HL-60/S4 treated with retinoic acid at 250 ng/mL for 4 days and 3 days (cell line): ENCODE measurements around the gene GP1BA.

Experiments used
- in situ Hi-C: fragments of 300-500 bp; cut with MboI; formaldehyde crosslinking; loops from 2 replicates; pipeline ENCODE4 v1.7.0; 2022; ENCODE audit warnings: low sequenced_read_pairs

GP1BA gene

DNA sequence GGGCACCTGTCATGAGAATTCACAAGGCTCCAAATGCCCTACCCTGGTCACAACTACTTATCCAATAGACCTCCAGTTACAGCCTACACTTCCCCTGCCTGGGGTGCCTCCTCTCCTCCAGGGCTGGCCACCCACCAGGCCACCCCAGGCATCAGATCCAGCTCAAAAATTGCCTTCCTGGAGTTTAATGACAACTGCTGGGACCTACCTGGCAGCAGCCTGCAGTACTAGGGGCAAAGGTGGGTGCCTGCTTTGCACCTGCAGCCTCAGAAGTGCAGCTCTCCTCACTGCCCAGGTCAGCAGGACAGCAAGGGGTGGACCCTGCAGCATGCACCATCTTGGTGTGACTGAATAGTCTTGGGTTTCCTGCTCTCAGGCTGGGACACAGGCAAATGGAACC is 3.6 kb downstream of the GP1BA start:
- in situ Hi-C loops = no loop called here

DNA sequence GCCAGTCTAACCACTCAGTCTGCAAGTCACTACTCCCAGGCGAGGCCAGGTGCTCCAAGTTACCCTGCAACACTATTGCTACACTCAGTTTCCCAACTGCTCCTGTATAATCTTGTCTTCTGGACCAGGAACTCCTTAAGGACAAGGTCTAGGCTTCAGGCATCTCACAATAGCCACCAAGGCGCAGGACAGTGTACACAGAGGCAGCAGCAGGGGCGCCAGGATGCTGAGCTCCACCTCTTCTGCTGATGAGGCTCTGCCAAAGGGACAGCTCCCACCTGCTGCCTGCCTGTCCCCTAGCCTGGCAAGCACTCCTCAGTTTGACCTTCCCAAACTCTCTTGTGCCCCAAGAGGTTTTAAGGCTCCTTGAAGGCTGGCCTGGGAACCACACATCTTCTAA is 4.4 kb downstream of the GP1BA start:
- in situ Hi-C loops = no loop called here

DNA sequence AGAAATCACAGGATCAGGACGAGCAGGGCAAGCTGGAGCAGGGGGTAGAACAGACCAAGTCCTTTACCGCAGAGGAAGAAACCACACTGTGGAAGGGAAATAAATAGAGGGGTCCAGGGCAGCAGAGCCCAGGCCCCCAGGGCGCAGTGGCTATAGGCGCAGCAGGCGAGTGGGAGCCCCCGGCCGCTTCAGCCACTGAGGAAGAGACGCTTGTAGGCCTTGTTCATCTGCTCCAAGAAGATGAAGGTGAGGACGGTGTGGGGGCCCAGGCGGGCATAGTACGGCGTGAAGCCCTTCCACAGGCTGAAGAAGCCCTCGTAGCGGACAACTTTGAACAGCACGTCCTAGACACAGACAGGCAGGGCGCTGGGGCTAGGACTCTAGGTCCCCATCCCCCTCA is 5.5 kb downstream of the GP1BA start:
- in situ Hi-C loops = no loop called here

DNA sequence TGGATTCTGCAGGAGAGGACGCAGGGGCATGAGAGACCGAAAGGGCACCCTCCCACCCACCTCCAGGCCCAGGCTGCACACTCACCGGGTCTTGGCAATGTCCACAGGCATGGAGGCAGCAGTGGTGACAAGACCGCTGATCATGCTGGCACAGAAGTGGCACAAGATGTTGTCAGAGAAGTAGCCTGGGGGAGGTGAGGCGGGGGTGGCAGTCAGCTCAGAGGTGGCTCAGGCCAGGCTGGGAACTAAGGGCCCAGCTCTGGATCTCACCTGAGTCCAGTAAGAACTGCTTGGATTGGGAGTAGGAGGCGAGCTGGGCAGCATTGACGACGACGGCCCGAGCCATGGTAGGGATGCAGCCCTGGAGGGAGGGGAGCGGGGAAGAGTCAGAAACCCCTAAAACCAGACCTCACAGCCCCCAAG is 6.0 kb downstream of the GP1BA start:
- in situ Hi-C loops = no loop called here

- in situ Hi-C loops = no loop called here
Measured at GRCh38 chr17:4938688-4939545, 6.8 kb downstream of the GP1BA start.

DNA sequence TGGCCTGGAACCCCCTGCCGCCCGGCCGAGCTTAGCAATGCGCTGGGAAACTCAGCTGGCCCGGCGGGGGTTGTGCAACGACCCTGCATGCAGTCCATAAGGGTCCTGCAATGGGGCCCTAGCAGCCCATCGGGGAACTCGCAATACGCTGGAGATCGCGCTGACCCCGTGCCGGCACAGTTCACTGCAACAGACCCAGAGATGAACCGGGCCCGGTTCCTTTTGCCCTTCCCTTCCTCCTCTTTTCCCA is 7.4 kb downstream of the GP1BA start:
- in situ Hi-C loops = no loop called here

DNA sequence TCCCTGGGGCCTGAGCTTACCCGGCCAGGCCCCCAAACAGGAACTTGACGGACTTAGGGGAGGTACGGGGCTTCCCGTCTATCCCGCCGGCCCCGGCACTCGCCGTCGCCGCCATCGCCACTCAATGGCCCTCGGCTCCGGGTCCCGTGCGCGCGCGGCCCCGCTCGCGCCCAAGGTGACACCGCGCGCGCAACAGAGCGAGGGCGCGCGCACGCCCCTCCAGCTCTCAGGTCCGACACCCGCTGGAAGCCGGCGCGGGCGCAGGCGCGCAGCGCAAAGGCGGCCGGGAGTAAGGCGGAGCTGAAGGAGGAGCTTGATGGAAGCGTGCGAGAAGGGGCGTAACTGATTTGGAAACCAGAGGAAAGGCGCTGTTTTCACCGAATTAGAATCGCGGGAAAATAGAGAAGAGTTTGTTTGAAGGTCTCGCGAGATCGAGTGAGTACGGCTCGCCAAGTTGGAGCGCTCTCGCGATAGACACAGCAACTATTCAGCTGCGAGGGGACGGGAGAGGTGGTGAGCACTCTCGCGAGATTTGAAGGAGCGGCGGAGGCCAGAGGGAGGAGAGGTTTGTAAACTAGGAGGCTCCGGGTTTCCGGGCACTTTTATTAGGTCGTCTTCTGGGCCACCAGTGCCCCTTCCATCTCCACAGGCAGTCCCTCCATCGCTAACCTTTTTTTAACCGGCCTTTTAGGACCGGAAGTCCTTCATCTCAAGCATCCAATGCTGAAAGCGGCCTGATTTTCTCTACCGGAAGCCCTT is 7.9 kb downstream of the GP1BA start, which contains the start of the genes RNF167 and SLC25A11:
TSS of gene RNF167 (plus strand) at position 473 of the 759 bp plus-strand sequence. CDS start 642 bp downstream, outside the sequence.
TSS of gene SLC25A11 (minus strand) at position 251 of the 759 bp plus-strand sequence. CDS start at position 115, 136 bp downstream.
- in situ Hi-C loops = no loop called here

- in situ Hi-C loops = no loop called here
Measured at GRCh38 chr17:4940555-4941318, 8.7 kb downstream of the GP1BA start.

GRCh38 chr17:4941319-4941610 is 9.2 kb downstream of the GP1BA start:
- in situ Hi-C loops = no loop called here

DNA sequence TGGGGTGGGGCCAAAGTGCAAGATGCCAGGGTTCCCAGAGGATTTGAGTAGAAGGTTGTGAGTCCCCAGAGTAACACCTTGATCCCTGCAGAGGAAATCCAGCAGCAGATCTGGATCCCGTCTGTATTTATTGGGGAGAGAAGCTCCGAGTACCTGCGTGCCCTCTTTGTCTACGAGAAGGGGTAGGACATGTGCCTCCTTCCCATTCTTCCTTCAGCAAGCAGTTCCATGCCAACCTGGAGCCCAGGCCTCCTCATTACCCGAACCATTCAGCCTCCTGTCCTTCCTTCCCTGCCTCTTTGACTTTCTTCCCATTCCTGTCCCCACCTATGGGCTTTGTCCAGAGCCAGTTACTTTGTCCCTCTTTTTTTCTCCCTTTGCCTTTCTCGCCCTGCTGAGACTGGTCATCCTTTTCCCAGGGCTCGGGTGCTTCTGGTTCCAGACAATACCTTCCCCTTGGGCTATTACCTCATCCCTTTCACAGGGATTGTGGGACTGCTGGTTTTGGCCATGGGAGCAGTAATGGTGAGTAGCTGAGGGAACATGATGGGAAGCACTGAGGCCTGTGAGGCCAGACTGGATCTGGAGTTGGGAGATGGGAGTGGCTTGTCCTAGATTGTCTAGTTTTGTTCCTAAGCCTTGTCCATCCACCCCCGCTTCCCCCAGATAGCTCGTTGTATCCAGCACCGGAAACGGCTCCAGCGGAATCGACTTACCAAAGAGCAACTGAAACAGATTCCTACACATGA is 10.9 kb downstream of the GP1BA start:
- in situ Hi-C loops = no loop called here

DNA sequence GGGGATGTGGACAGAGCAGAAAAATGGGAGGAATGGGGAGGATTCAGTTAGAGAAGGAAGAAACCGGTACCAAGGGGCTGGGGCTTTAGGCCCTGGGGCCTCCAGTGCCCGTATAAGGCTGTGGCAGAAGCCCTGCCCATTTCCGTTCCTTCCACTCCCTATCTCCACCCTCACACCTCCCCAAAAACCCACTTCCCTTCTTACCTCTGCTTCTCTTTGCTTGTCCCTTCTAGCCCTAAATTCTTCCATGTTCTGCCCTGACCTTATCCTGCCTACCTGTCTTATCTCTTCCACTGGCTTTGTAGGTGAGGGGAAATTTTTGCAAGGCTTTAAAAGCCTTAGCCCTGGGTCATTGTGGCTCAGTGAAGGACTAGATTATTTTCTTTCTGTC is 12.1 kb downstream of the GP1BA start:
- in situ Hi-C loops = no loop called here

GRCh38 chr17:4944554-4945175 is 12.6 kb downstream of the GP1BA start:
- in situ Hi-C loops = no loop called here

DNA sequence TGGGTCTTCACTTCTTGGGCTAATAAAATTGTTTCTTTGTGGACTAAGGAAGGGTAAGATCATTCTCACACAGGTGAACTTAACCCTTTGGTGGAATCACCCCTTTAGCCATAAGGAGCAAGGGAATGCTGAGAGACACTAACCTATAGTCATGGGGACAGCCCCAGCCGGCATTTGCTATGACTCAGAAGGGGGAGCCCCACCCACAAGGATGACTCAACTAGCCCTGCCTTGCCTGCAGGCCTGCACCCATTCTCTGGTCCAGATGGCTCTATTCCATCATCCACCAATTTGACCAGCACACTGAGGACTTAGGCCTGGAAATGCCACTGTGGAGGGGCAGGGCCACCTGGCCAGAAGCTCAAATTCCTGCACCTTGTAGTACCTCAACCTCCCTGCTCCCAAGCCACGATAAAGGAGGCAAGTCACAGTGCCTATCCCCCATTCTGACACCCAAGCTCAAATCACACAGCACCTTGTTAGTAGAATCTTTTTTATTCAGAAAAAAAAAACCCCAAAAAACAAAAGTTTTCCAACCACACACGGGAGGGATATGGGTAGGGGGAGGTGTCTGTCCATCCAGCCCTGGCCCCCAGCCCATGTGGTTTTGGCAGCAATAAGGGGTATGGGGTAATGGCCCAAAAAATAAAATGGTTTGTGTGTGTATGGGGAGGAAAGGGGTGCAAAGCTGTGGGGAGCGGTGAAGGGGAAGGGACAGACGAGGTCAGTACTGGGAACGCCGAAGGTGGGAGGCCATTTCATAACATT is 13.3 kb downstream of the GP1BA start:
- in situ Hi-C loops = no loop called here

GRCh38 chr17:4945944-4946280 is 13.8 kb downstream of the GP1BA start:
- in situ Hi-C loops = no loop called here

GRCh38 chr17:4946312-4946976 is 14.4 kb downstream of the GP1BA start:
- in situ Hi-C loops = no loop called here

- in situ Hi-C loops = no loop called here
Measured at GRCh38 chr17:4947010-4947410, 14.9 kb downstream of the GP1BA start.

GRCh38 chr17:4947411-4948165 is 15.5 kb downstream of the GP1BA start:
- in situ Hi-C loops = no loop called here

GRCh38 chr17:4948166-4948930 is 16.3 kb downstream of the GP1BA start, which contains the start of gene PFN1:
PFN1 (minus strand) TSS chr17:4948530; CDS start chr17:4948394, 136 bp downstream.
- in situ Hi-C loops = no loop called here
